Heart left ventricle (tissue), 16 donors: Measurements from ENCODE around the gene PXK. TPM values are rescaled to one million over a fixed set of nuclear protein-coding genes. Genes with fewer than 3 reads are reported as not detected.
A peak's percentile ranks its signal among the peaks of the same experiment; 100 is the strongest.

Experiments
- ATAC-seq, 4 donors: fragments of 200-7000 bp; cut with Tn5 transposase; one replicate each; pipeline ENCODE4 v1.9.1; 2020 to 2022; ENCODE audit warnings: moderate library complexity in 4 of 4, mild to moderate bottlenecking in 3 of 4, moderate number of reproducible peaks in 1 of 4
- DNase-seq, 5 donors: peaks; one replicate each; pipeline ENCODE4 v3.0.0-alpha.2; 2020
- H3K27ac ChIP-seq, 12 donors: fragments of 200-600 bp; sonication (generic) in 4 of 12; one replicate each; pipeline versions ENCODE4 v1.5.0 to v1.8.0; 2016 to 2022; ENCODE audit warnings: mild to moderate bottlenecking in 2 of 12
- H3K27me3 ChIP-seq, 9 donors: fragments of 200-600 bp; sonication (generic) in 2 of 9; one replicate each; pipeline versions ENCODE4 v1.5.1 to v1.8.0; 2016 to 2022; ENCODE audit warnings: mild to moderate bottlenecking in 3 of 9
- H3K36me3 ChIP-seq, 9 donors: fragments of 200-600 bp; sonication (generic) in 2 of 9; one replicate each; pipeline versions ENCODE4 v1.5.0 to v1.8.0; 2018 to 2022; ENCODE audit warnings: mild to moderate bottlenecking in 2 of 9
- H3K4me1 ChIP-seq, 12 donors: fragments of 200-600 bp; sonication (generic) in 4 of 12; one replicate each; pipeline versions ENCODE4 v1.5.0 to v1.8.0; 2016 to 2022; ENCODE audit warnings: mild to moderate bottlenecking in 3 of 12
- H3K4me3 ChIP-seq, 12 donors: fragments of 200-600 bp; sonication (generic) in 4 of 12; one replicate each; pipeline versions ENCODE4 v1.5.0 to v1.8.0; 2017 to 2022; ENCODE audit warnings: mild to moderate bottlenecking in 9 of 12, moderate library complexity in 4 of 12
- H3K9me3 ChIP-seq, 12 donors: fragments of 200-600 bp; sonication (generic) in 4 of 12; one replicate each; pipeline versions ENCODE4 v1.5.0 to v1.8.0; 2016 to 2022; ENCODE audit warnings: mild to moderate bottlenecking in 1 of 12
- POLR2A ChIP-seq, 2 donors: fragments of 450-650 bp; IDR thresholded peaks; one replicate each; pipeline ENCODE4 v1.6.1; 2017; ENCODE audit warnings: antibody characterized with exemption in 2 of 2, mild to moderate bottlenecking in 2 of 2, moderate library complexity in 2 of 2
- WGBS, 4 donors: extraction: QIAGEN DNeasy Blood & Tissue Kit in 2 of 4; methylation state at CpG; one replicate each; pipeline versions ENCODE4 v1.1.5 to v1.1.7; 2013 to 2018; 5-methylcytosine and 5-hydroxymethylcytosine counted together
- intact Hi-C, 10 donors: fragments of 100-400 bp; cut with DNase I; formaldehyde crosslinking; loops; one replicate each; pipeline versions ENCODE4 v1.11.1 to v1.14.2; 2022
- polyA plus RNA-seq, 2 donors: library from polyadenylated mRNA; stranded (reverse); fragments of 200-250 nt; gene quantifications; one replicate each; pipeline ENCODE4 v1.2.3, GENCODE V29; 2013
- total RNA-seq, 9 donors: library from RNA; depleted of rRNA in 2 of 9; stranded (reverse); fragments of >200 nt in 2 of 9; fragmentation: NEBNext Ultra II Directional in 3 of 9; extraction: Animal tissue kit (Norgen Biotek cat#: 25700) in 3 of 9; gene quantifications; one replicate each; pipeline versions ENCODE4 v1.1.0 to v1.2.4, GENCODE V29; 2016 to 2023
- TF ChIP-seq, protein P1 (sequence below), 12 donors: fragments of 200-600 bp; sonication (generic) in 4 of 12; IDR thresholded peaks; one replicate each; pipeline versions ENCODE4 v1.5.0 to v1.8.0; 2018 to 2022; ENCODE audit warnings: antibody characterized with exemption in 12 of 12, mild to moderate bottlenecking in 5 of 12
- donor health status: ischemic (EF 13 %, LVEDD 7.1; RV severe dilation, severe dysfunction).
- donor health status: healthy with polysubstance abuse.
- donor health status: DM: no; HTN: yes; CAD: no.
- donor health status: DM: no; HTN: no; CAD: no.
- donor health status: ischemic (EF 25% LVEDD 6.9; RV normal size, moderate dysfunction).
- donor health status: ischemic (EF 25% LVEDD 5.7; RV mildly dilated, moderate dysfunction).
- donor health status: healthy.
- donor health status: DM: yes; HTN: yes; CAD: no.
- donor health status: ischemic (EF 35%, LVEDD 5.7; RV mildly dilated, moderate dysfunction).
- donor health status: nonischemic (EF 11% LVEDD 7.7; RV severe dilation, severe dysfunction).
- donor health status: DM: yes; HTN: yes; CAD: no.
- donor health status: PGD.
- donor health status: ischemic (EF 29% LVEDD 5.4; RV normal size, mild dysfunction).
- donor health status: nonischemic (EF 23%, LVEDD 6.1; RV moderate dilation, normal function).

The PXK gene
- total and polyA plus RNA-seq, 11 donors: 3.4 to 24.3 (median 12.7) TPM

DNA sequence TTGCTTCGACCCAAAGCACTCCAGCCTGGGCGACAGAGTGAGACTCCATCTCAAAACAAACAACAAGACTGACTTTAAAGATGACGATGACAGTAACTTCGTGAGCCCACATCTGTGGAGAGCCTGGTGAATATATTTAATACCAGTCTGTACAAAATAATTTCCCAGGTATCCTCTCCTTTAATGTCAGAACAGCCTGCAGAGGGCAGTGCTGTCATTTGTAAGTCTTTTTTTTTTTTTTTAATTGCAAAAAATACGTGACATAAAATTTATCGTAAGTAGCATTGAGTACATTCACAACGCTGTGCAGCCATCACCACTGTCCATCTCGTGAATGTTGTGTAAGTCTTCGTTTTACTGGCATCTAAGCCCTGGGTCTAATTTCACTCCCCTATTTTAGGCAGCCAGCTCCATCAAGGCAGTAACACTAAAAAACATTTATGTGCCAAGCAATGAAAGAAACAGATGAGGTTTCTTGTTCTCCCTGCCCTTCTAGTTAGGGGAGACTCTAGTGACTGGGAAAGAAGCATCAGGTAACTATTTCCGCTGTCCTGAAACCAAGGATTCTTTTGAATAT lies 25.0 kb upstream of the PXK start:
- H3K4me1 ChIP-seq: peaks cover 5 to 36% (median 26%) of the 10 kb centered on the region in 12 donors
- TF ChIP-seq POLR2A (IDR thresholded peaks at IDR 0.05): no peak
- TF ChIP-seq, protein P1, sequence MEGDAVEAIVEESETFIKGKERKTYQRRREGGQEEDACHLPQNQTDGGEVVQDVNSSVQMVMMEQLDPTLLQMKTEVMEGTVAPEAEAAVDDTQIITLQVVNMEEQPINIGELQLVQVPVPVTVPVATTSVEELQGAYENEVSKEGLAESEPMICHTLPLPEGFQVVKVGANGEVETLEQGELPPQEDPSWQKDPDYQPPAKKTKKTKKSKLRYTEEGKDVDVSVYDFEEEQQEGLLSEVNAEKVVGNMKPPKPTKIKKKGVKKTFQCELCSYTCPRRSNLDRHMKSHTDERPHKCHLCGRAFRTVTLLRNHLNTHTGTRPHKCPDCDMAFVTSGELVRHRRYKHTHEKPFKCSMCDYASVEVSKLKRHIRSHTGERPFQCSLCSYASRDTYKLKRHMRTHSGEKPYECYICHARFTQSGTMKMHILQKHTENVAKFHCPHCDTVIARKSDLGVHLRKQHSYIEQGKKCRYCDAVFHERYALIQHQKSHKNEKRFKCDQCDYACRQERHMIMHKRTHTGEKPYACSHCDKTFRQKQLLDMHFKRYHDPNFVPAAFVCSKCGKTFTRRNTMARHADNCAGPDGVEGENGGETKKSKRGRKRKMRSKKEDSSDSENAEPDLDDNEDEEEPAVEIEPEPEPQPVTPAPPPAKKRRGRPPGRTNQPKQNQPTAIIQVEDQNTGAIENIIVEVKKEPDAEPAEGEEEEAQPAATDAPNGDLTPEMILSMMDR (IDR thresholded peaks at IDR 0.05): peak; percentile 14 to 64 (median 42)
- intact Hi-C loops: loop anchor here in 7 of 10 donors (2.0 to 10.0 kb wide), 8 partner anchors 70 to 327 kb away; partner anchors contain the start of genes KCTD6 (in 5 of the 7), ABHD6 (in 2 of the 7) and FLNB (in 2 of the 7)
- peak overlapping the region in 10 of 12 donors; percentile 90 to 99 (median 96) for H3K27ac ChIP-seq
- H3K4me3 ChIP-seq: peak overlapping the region; percentile 80 to 97 (median 86)
- DNase-seq: no peak
- H3K9me3 ChIP-seq: no peaks in the 10 kb centered on the region
- H3K36me3 ChIP-seq: peaks cover 0 to 42% (median 29%) of the 10 kb centered on the region in 9 donors
- H3K27me3 ChIP-seq: peaks cover 0 to 2% (median 0%) of the 10 kb centered on the region in 9 donors
- ATAC-seq: no peak
- WGBS, 4 donors: 22 to 25% (median 25%) methylated on average over 10 of the region's 10 CpGs

DNA sequence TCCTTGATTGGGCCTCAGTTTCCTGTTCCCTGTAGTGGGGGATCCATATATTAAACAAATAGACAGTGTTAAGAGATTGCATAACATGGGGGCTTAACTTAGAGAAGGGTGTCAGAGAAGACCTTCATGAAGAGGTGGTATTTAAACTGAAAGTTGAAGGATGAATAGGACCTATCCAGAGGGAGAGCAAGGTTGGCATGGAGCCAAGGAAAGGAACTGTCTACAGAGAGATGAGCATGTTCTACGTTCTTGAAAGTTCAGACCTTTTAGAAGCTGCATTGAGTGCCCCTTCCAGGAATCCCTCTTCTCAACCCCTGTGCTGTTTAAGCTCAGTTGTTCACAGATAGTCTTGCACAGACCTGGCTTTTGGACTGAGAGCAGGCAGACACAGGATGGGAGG lies 24.0 kb upstream of the PXK start:
- peak overlapping the region in 2 of 12 donors; percentile 13 to 45 for H3K27ac ChIP-seq
- H3K9me3 ChIP-seq: no peaks in the 10 kb centered on the region
- no peaks in the 10 kb centered on the region for H3K27me3 ChIP-seq
- ATAC-seq: no peak
- intact Hi-C loops: loop anchor here in 6 of 10 donors (5.0 to 10.0 kb wide), 6 partner anchors 71 to 326 kb away; partner anchors contain the start of genes KCTD6 (in 4 of the 6), FLNB (in 2 of the 6) and ABHD6 (in 1 of the 6)
- H3K4me3 ChIP-seq: peak overlapping the region in 5 of 12 donors; percentile 80 to 89 (median 83)
- peaks cover 0 to 52% (median 39%) of the 10 kb centered on the region in 9 donors for H3K36me3 ChIP-seq
- peaks cover 5 to 36% (median 26%) of the 10 kb centered on the region in 12 donors for H3K4me1 ChIP-seq
- no peak for TF ChIP-seq POLR2A (IDR thresholded peaks at IDR 0.05)
- TF ChIP-seq, protein P1 (IDR thresholded peaks at IDR 0.05): no peak
- WGBS, 4 donors: 0 to 18% (median 13%) methylated on average over 1 of the region's 1 CpG
- no peak for DNase-seq

DNA sequence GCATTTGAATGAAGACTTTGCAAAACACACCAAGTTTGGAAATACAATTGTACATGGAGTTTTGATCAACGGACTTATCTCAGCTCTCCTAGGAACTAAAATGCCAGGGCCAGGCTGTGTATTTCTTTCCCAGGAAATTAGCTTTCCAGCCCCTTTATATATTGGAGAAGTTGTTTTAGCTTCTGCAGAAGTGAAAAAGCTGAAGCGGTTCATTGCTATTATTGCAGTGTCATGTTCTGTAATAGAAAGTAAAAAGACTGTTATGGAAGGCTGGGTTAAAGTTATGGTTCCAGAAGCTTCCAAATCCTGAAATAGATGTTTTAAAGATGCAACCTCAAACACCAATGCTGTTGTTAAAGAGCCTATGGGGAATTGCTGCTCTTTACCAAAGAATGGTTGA lies 14.9 kb upstream of the PXK start:
- WGBS, 4 donors: 74 to 86% (median 80%) methylated on average over 2 of the region's 2 CpGs
- Histone ChIP-seq H3K4me3 (no peak overlapping the region), H3K36me3 (peaks cover 3 to 78% (median 70%) of the 10 kb centered on the region in 9 donors), H3K4me1 (peaks cover 0 to 15% (median 3%) of the 10 kb centered on the region in 12 donors), H3K9me3 (no peaks in the 10 kb centered on the region), H3K27me3 (no peaks in the 10 kb centered on the region), H3K27ac (peak overlapping the region in 1 of 12 donors; percentile 76)
- DNase-seq (no peak), ATAC-seq (no peak)
- no peak for TF ChIP-seq POLR2A (IDR thresholded peaks at IDR 0.05)
- TF ChIP-seq, protein P1 (IDR thresholded peaks at IDR 0.05): no peak
- intact Hi-C loops: loop anchor here in 1 of 10 donors (5.0 kb wide), 1 partner anchor 214 kb away; no protein-coding TSS in a partner anchor

DNA sequence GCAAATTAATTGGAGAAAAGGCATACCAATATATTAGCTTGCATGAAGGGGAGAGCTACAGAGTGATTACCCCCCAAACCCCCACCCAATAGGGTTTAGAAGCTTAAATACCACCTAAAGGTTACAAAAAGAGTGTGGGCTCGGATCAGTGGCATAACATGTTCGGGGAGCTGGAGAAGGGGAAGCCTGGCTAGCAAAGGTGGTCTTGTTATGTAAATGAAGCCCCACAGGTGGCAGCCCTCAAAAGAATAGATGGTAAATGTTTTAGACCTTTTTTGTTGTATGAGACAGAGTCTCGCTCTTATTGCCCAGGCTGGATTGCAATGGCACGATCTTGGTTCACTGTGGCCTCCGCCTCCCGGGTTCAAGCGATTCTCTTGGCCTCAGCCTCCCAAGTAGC lies 10.9 kb upstream of the PXK start:
- Histone ChIP-seq H3K4me1 (peaks cover 0 to 35% (median 10%) of the 10 kb centered on the region in 12 donors), H3K4me3 (no peak overlapping the region), H3K27me3 (no peaks in the 10 kb centered on the region), H3K36me3 (peaks cover 0 to 39% (median 31%) of the 10 kb centered on the region in 9 donors), H3K27ac (no peak overlapping the region), H3K9me3 (no peaks in the 10 kb centered on the region)
- DNase-seq (no peak), ATAC-seq (no peak)
- intact Hi-C loops: loop anchor here in 9 of 10 donors (1.0 to 5.0 kb wide), 5 partner anchors 93 to 211 kb away; no protein-coding TSS in a partner anchor
- 92 to 96% (median 94%) methylated on average over 7 of the region's 7 CpGs for WGBS, 4 donors
- TF ChIP-seq, protein P1 (IDR thresholded peaks at IDR 0.05): no peak
- no peak for TF ChIP-seq POLR2A (IDR thresholded peaks at IDR 0.05)
